Thyroid gland (tissue), 4 donors: ENCODE data around the gene PODN. TPM values are rescaled to one million over a fixed set of nuclear protein-coding genes. Genes with fewer than 3 reads are reported as not detected.

Experiments used
- DNase-seq, 2 donors: peaks; one replicate each; pipeline ENCODE4 v3.0.0-alpha.2; 2019
- H3K27ac ChIP-seq, 3 donors: fragments of 200-600 bp; sonication (generic); 1 replicate in 2 of 3; 2 replicates in 1 of 3; pipeline ENCODE4 v1.5.1; 2016 to 2019; ENCODE audit warnings: mild to moderate bottlenecking in 1 of 3, moderate library complexity in 1 of 3
- H3K27me3 ChIP-seq: fragments of 200-600 bp; sonication (generic); one replicate; pipeline ENCODE4 v1.5.1; 2019
- H3K36me3 ChIP-seq, 2 donors: fragments of 200-600 bp; sonication (generic); one replicate each; pipeline ENCODE4 v1.5.1; 2016 to 2019
- H3K4me1 ChIP-seq, 2 donors: fragments of 200-600 bp; sonication (generic); one replicate each; pipeline ENCODE4 v1.5.1; 2017 to 2019
- H3K4me3 ChIP-seq, 3 donors: fragments of 200-600 bp; sonication (generic); replicated peaks in 1 of 3; 1 replicate in 2 of 3; 2 replicates in 1 of 3; pipeline ENCODE4 v1.5.1; 2016; ENCODE audit warnings: mild to moderate bottlenecking in 1 of 3
- H3K9me3 ChIP-seq: fragments of 200-600 bp; sonication (generic); one replicate; pipeline ENCODE4 v1.5.1; 2017
- CTCF ChIP-seq, 6 experiments: fragments of 200-600 bp in 3 of 6; fragments of 450-650 bp in 3 of 6; sonication (generic) in 3 of 6; IDR thresholded peaks; one replicate each; pipeline ENCODE4 v1.5.1; 2016 to 2019; ENCODE audit warnings: antibody characterized with exemption in 6 of 6, mild to moderate bottlenecking in 2 of 6, inconsistent platforms in 1 of 6, moderate library complexity in 1 of 6
- POLR2A ChIP-seq, 2 donors: fragments of 450-650 bp; IDR thresholded peaks; one replicate each; pipeline ENCODE4 v1.6.1; 2017; ENCODE audit warnings: antibody characterized with exemption in 2 of 2, mild to moderate bottlenecking in 2 of 2, moderate library complexity in 1 of 2
- WGBS, 2 donors: methylation state at CpG; one replicate each; pipeline ENCODE4 v1.1.5; 2017; 5-methylcytosine and 5-hydroxymethylcytosine counted together
- intact Hi-C: fragments of 100-400 bp; cut with DNase I; formaldehyde crosslinking; loops from one replicate; pipeline ENCODE4 v1.15.1; 2023
- total RNA-seq, 4 donors: library from RNA; depleted of rRNA; stranded (reverse); fragments of >200 nt; gene quantifications; one replicate each; pipeline ENCODE4 v1.2.3, GENCODE V29; 2016

PODN gene
- total RNA-seq, 4 donors from 2014 or later = 80.8 to 125 (median 101) TPM

- Histone ChIP-seq H3K4me1 (peaks cover 0 to 10% of the 10 kb centered on the region in 2 donors), H3K27ac (peak overlapping the region in 2 of 3 donors; percentile 34 to 52), H3K27me3 (no peaks in the 10 kb centered on the region), H3K9me3 (no peaks in the 10 kb centered on the region), H3K4me3 (no peak overlapping the region), H3K36me3 (peaks cover 0 to 7% of the 10 kb centered on the region in 2 donors)
- WGBS, 2 donors = 54 to 88% methylated on average over 2 of the region's 2 CpGs
- TF ChIP-seq CTCF (IDR thresholded peaks at IDR 0.05) (no peak), POLR2A (IDR thresholded peaks at IDR 0.05) (no peak)
- intact Hi-C loops = no loop called here
- no peak for DNase-seq
These were observed 36.3 kb upstream of the PODN start for GRCh38 chr1:53025769-53026112.

- peak overlapping the region in 1 of 3 donors; percentile 7 for H3K27ac ChIP-seq
- no peak for TF ChIP-seq CTCF (IDR thresholded peaks at IDR 0.05)
- no peak for TF ChIP-seq POLR2A (IDR thresholded peaks at IDR 0.05)
- H3K36me3 ChIP-seq = peaks cover 0 to 7% of the 10 kb centered on the region in 2 donors
- peaks cover 3 to 10% of the 10 kb centered on the region in 2 donors for H3K4me1 ChIP-seq
- intact Hi-C loops = no loop called here
- H3K4me3 ChIP-seq = no peak overlapping the region
- H3K27me3 ChIP-seq = no peaks in the 10 kb centered on the region
- 77 to 83% methylated on average over 2 of the region's 2 CpGs for WGBS, 2 donors
- no peak for DNase-seq
- no peaks in the 10 kb centered on the region for H3K9me3 ChIP-seq
These were observed 35.8 kb upstream of the PODN start for GRCh38 chr1:53026254-53026653.

DNA sequence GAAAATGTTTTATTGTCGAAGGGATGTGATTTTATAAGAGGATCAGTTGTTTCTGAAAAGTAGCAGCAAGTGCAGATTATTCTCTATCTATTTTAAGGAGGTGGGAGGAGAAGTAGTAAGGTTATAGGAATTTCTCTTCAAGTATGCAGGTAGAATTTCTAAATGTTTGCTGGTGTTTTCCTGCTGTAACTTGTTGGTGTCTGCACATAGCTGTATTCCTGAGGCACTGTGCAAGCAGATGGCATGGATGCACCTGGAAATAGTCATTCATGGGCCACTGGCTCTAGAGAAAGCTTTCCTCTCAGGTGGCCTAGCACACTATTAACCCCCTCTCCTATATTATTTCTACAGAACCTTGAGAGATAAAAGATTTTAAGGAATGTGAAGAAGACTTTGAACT lies 30.3 kb upstream of the PODN start:
- no peak overlapping the region for H3K27ac ChIP-seq
- peaks cover 5 to 9% of the 10 kb centered on the region in 2 donors for H3K4me1 ChIP-seq
- H3K36me3 ChIP-seq = peaks cover 0 to 7% of the 10 kb centered on the region in 2 donors
- 25 to 39% methylated on average over 1 of the region's 1 CpG for WGBS, 2 donors
- no peak for DNase-seq
- H3K27me3 ChIP-seq = no peaks in the 10 kb centered on the region
- intact Hi-C loops = no loop called here
- H3K9me3 ChIP-seq = no peaks in the 10 kb centered on the region
- H3K4me3 ChIP-seq = no peak overlapping the region
- TF ChIP-seq CTCF (IDR thresholded peaks at IDR 0.05) (no peak), POLR2A (IDR thresholded peaks at IDR 0.05) (no peak)

DNA sequence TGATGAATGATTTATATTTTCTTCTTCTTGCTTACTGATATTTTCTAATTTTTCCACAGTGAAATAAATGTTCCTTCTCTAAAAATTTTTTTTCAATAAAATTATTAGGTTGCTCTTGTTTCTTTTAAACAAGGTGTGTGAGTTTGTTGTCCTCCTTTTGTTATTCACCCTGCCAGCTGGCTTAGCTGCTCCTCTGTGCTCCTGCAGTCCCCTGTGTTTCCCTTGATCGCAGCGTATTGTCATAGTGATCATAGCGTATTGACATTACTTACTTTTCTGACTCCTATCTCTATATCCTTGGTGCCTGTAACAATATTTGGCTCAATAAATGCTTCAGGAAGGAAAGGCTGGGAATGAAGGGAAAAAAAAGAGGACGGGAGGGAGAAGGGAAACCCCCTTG lies 24.9 kb upstream of the PODN start:
- Histone ChIP-seq H3K4me1 (peaks cover 0 to 3% of the 10 kb centered on the region in 2 donors), H3K9me3 (no peaks in the 10 kb centered on the region), H3K27ac (no peak overlapping the region), H3K4me3 (no peak overlapping the region), H3K27me3 (no peaks in the 10 kb centered on the region), H3K36me3 (peaks cover 5 to 10% of the 10 kb centered on the region in 2 donors)
- intact Hi-C loops = no loop called here
- TF ChIP-seq POLR2A (IDR thresholded peaks at IDR 0.05) = no peak
- TF ChIP-seq CTCF (IDR thresholded peaks at IDR 0.05) = no peak
- WGBS, 2 donors = 73 to 75% methylated on average over 4 of the region's 4 CpGs
- DNase-seq = no peak

GRCh38 chr1:53038566-53038965 lies 23.4 kb upstream of the PODN start:
- H3K27ac ChIP-seq = peak overlapping the region in 2 of 3 donors; percentile 27 to 34
- peaks cover 5 to 10% of the 10 kb centered on the region in 2 donors for H3K36me3 ChIP-seq
- H3K4me3 ChIP-seq = no peak overlapping the region
- H3K9me3 ChIP-seq = no peaks in the 10 kb centered on the region
- 84 to 85% methylated on average over 3 of the region's 3 CpGs for WGBS, 2 donors
- peaks cover 0 to 3% of the 10 kb centered on the region in 2 donors for H3K4me1 ChIP-seq
- DNase-seq = no peak
- H3K27me3 ChIP-seq = no peaks in the 10 kb centered on the region
- intact Hi-C loops = no loop called here
- no peak for TF ChIP-seq POLR2A (IDR thresholded peaks at IDR 0.05)
- TF ChIP-seq CTCF (IDR thresholded peaks at IDR 0.05) = no peak
